ENCODE results near the gene ASCL1.

- TF ChIP-seq EP300 (IDR thresholded peaks at IDR 0.05) (no peak), POLR2A (IDR thresholded peaks at IDR 0.05) (no peak)
Observed at GRCh38 chr12:102912258-102912657, 45.2 kb upstream of the ASCL1 start.
